GM12891 (cell line): ENCODE measurements around the gene COL24A1.
"Not testable (repeated sequence)": the region's sequence is repeated elsewhere in the genome, so short reads cannot be mapped to it uniquely, and the experiment has no call there.

ENCODE experiments used
- DNase-seq: peaks from one replicate; pipeline ENCODE4 v3.0.0; 2011; ENCODE audit warnings: low spot score; ENCODE audit not compliant: insufficient read length
- FAIRE-seq: peaks from 2 replicates; lab custom pipeline; 2011; peaks lifted over from hg19 to GRCh38; lab: Jason Lieb, UNC
- PAX5 ChIP-seq: IDR thresholded peaks from 2 replicates; pipeline ENCODE4 v1.6.1; 2011; ENCODE audit warnings: low read length, moderate library complexity, mild to moderate bottlenecking; ENCODE audit not compliant: insufficient read depth, severe bottlenecking
- POLR2A ChIP-seq: IDR thresholded peaks from 2 replicates; pipeline ENCODE4 v1.6.1; 2011; ENCODE audit warnings: low read depth, low read length, control low read depth
- POLR2AphosphoS5 ChIP-seq: IDR thresholded peaks from 2 replicates; pipeline ENCODE4 v1.6.1; 2011; ENCODE audit warnings: low read depth, low read length, control low read depth
- POU2F2 ChIP-seq: IDR thresholded peaks from 2 replicates; pipeline ENCODE4 v1.6.1; 2011; ENCODE audit warnings: low read depth, mild to moderate bottlenecking, control low read depth, low read length, moderate library complexity
- SPI1 ChIP-seq: IDR thresholded peaks from 2 replicates; pipeline ENCODE4 v1.6.1; 2011; ENCODE audit warnings: low read depth, low read length, control low read depth
- TAF1 ChIP-seq: IDR thresholded peaks from 2 replicates; pipeline ENCODE4 v1.6.1; 2011; ENCODE audit warnings: low read depth, low read length, control low read depth

Gene COL24A1

DNA sequence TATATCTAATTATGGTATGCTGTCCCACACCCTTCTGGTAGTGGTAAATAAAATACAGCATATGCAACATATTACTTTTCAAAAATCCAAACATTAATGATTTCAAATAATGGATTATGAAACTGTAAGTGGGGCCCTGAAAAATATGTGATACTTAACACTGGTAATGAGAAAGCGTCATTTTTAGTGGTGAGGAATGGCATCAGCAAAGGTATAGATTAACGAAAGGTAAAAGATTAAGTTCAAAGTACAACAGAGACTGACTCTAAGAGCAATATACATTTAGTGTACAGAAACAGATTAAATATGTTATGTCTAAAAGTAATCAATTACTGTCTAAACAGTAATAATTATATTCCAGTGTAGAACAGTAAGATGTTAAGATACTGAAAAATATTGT lies 194.1 kb downstream of the COL24A1 start:
- FAIRE-seq (no peak), DNase-seq (no peak)
- TF ChIP-seq POLR2A (no peak), SPI1 (no peak), POLR2AphosphoS5 (no peak), POU2F2 (no peak), PAX5 (no peak), TAF1 (no peak)

DNA sequence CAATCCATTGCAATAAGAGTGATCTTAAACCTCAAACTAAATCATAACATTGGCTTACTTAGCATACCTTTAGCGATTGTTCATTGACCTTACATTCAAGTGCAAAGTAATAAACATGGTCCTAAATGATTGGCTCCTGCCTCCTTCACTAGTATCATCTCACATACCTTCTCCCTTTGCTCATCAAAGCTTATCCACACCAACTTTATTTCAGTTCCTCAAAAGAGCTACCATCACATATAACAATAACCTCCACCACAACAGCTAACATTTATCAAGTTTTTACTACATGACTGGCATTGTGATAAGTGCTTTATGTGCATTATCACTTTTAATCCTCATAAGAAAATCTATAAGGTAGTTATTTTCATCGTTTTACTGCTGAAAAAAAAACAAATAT lies 198.8 kb downstream of the COL24A1 start:
- DNase-seq (no peak), FAIRE-seq (peak; percentile 20)
- peak; percentile 78 for TF ChIP-seq SPI1
- TF ChIP-seq PAX5, result no peak
- no peak for TF ChIP-seq POU2F2
- no peak for TF ChIP-seq POLR2AphosphoS5

DNA sequence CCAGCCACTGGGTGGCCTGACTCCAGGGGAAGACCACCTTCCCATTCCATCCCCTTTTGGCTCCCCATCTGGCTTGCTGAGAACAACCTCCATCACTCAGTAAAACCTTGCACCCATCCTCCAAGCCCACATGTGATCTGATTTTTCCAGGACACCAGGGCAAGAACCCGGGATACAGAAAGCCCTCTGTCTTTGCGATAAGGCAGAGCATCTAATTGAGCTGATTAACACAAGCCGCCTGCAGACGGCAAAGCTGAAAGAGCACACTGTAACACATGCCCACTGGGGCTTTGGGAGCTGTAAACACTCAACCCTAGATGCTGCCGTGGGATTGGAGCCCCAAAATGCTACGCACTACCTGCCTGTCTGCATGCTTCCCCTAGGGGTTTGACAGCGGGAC lies 201.4 kb downstream of the COL24A1 start:
- DNase-seq, FAIRE-seq: not testable (repeated sequence)

DNA sequence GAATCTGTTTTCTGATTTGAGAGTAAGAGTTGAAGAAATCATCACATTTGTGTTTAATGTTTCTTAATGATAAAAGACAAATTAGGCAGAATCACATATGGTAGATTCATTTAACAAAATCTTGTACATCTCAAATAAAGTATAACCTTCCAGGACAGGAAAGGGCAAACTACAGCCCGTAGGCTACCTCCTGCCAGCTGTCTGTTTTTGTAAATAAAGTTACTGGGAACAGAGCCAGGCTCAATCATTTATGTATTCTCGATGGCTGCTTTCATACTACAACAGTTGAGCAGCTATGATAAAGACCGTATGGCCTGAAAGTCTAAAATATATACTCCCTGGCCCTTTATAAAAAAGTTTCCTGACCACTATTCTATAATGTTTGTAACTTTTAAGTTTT lies 204.1 kb downstream of the COL24A1 start:
- DNase-seq (no peak), FAIRE-seq (no peak)
- TF ChIP-seq POLR2A (no peak), PAX5 (no peak), TAF1 (no peak), POLR2AphosphoS5 (no peak), SPI1 (no peak), POU2F2 (no peak)

DNA sequence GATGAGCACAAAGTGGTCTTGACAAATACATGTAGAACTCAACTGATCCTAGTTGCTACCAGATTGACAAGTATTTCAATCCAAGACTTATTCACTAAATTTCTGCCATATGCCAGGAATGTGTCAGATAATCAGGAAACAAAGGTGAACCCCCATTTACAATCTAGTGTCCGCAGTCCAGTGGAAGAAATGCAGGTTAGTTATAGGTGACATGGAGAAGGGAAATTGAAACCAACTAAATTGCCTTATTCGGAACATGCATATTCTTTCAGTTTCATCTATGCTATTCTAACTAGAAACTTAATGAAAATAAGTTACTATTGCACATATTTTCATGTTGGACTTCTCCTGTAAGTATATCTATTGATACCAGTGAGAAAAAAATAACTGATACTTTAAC lies 209.4 kb downstream of the COL24A1 start:
- no peak for DNase-seq
- TF ChIP-seq TAF1, result no peak
- no peak for TF ChIP-seq POLR2A
- TF ChIP-seq PAX5, result no peak
- no peak for TF ChIP-seq SPI1
- no peak for TF ChIP-seq POLR2AphosphoS5
- no peak for TF ChIP-seq POU2F2
- FAIRE-seq, result no peak

DNA sequence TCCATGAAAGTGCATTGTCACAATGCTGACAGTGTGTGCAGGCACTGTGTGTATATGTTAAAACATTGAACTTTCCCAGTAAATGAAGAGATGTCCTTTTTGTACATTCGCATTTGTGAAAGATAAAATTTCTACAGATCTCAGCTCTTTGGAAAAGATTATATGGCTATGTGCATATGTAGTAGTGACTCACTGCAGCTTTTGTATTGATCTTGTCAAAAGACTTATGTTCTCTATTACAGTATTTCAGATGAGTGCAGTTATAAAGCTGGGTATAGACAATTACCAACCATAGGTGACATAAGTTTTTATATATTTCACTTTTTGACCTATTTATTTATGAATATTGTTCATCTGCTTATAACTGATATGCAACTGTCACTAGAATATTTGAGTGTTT lies 212.6 kb downstream of the COL24A1 start:
- TF ChIP-seq POLR2AphosphoS5 (no peak), PAX5 (no peak), POU2F2 (no peak), SPI1 (no peak), TAF1 (no peak), POLR2A (no peak)
- DNase-seq (no peak), FAIRE-seq (no peak)

DNA sequence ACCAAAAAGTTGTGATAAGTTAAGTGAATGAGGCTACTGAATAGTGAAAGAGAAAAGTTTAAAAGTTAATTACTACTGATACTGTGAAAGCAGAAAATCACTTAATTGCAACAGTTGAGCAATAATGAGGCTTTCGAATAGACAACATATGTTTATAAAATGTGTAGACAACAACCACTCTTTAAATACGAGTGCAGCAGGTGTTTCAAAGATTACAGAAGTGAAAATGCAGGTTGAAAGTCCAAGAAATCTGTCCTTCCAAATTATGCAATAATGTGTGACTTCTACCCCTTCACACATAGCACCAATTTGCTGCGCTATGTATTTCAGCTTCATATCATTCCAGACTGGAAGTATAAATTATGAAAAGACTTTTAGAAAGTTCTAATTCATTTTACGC lies 213.0 kb downstream of the COL24A1 start:
- TF ChIP-seq POU2F2 (no peak), SPI1 (peak; percentile 75)
- DNase-seq (no peak), FAIRE-seq (no peak)

DNA sequence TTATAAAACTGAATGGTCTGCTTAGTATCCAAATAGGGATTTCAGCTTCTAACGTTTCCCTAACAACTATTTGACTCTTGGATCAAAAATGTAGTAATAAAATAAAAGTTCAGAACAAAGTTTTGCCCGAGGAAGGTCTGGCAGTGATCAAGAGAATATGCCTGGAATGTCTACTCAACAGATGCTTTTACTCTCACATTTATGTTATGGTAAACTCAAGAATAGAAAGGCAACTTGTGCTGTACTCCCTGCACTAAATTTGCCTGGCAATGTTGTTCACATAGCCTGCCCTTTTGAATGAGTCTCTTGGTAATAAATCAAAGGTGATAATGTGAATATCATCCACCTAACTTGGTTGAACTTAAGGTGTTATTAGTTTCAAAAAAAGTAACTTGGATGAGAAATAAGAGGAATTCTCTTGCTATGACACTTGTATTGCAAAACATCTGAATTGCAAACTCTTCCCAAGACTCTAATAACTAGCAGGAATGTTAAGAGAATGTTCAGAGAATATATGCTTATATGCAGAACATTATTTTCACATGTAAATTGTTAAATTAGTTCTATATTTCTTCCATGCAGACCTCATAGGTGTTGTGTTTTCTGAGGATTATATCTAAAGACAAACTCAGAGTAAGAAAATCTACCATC lies 215.8 kb downstream of the COL24A1 start:
- DNase-seq, result no peak
- FAIRE-seq, result no peak
- TF ChIP-seq POLR2AphosphoS5, result no peak
- no peak for TF ChIP-seq PAX5

DNA sequence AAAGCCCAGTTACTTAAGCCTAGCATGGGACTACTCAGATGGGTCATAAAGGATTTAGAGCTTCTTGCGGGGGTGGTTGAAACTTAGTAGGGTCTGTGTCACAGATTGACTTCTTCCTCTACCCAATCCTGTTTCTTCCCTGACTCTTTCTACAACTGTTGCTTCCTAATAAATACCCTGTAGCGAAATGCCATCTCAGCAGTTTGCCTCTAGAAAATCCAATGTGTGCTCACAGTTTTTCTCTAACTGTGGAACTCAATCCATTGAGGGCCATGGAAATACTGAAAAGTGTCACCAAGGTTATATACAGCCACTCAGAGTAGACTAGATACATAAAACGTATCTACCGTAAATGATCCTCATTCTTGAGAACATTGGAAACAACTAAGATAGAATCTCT lies 217.7 kb downstream of the COL24A1 start:
- no peak for DNase-seq
- no peak for FAIRE-seq
- TF ChIP-seq SPI1 (no peak), PAX5 (no peak), POLR2A (no peak), TAF1 (no peak), POU2F2 (no peak), POLR2AphosphoS5 (no peak)

DNA sequence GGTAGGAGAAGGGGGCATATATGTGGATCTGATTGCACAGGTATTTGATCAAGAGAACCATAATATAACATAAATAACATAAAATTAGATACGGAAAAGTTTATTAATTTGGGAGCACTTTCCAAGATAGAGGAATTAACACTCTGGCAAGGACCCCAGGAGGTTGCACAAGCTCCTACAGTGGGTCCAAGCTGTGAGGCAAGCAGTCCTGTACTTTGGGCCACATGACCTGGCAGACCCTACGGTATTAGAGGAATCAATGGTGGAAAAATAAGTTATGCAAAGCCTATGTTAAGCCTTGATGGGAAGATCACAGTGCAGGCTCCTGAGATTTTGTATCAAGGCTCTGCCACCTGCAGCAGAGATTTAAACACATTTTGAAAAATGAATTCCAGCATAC lies 220.1 kb downstream of the COL24A1 start:
- DNase-seq, result no peak
- FAIRE-seq, result no peak
- TF ChIP-seq POU2F2 (no peak), PAX5 (no peak), POLR2AphosphoS5 (no peak), SPI1 (no peak)

DNA sequence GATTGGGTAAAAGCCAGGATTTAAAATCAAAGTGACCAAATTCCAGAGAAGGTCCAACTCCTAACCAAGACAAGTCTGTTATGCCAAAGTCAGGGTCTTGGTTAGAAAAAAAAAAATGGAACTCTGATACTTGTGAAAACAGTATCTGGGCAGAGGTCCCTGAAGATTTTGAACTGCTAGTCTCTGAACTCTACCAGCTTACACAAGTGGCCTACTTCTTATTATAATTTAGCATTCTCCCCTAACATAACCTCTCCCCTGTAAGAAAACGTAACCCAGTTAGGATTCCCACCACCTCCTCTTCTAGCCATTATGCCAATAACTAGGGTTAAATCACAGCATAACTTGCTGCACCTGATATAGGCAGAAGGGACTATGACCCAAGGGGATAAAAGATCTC lies 220.5 kb downstream of the COL24A1 start:
- TF ChIP-seq PAX5 (no peak), POU2F2 (no peak), POLR2A (no peak), TAF1 (no peak)
- DNase-seq (no peak), FAIRE-seq (no peak)

DNA sequence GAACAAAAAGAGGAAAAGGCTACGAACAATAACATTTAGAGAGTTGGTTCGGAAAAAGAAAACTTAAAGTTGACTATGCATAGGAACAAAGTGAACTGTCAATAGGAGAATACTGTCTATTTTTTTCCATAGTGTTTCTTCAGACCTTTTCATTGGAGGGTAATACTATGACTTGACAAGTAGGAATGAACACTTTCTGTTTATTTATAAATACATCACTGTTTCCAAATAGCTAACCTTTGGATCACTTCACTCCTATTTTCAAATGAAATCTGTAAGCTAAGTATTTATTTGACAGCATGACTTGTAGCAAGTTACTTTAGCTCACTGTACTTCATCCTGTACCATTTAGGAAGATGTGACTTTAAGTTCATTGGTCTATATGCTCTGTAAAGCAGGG lies 221.3 kb downstream of the COL24A1 start:
- DNase-seq (no peak), FAIRE-seq (no peak)
- TF ChIP-seq SPI1 (no peak), TAF1 (no peak), PAX5 (no peak), POU2F2 (no peak), POLR2AphosphoS5 (no peak), POLR2A (no peak)
